ENCODE data around the gene RNF214. TPM values are rescaled to one million over a fixed set of nuclear protein-coding genes. Genes with fewer than 3 reads are reported as not detected.
A peak's percentile ranks its signal among the peaks of the same experiment; 100 is the strongest.

RNF214 gene
- polyA plus RNA-seq, 1 donor from 2014 or later: 7.6 TPM

GRCh38 chr11:117316197-117316961 lies 83.9 kb downstream of the RNF214 start, which contains the start of gene BACE1:
Gene BACE1 (minus strand): TSS chr11:117316256. CDS start chr11:117315795, 461 bp downstream.
- Histone ChIP-seq H3K4me2 (ENCODE audit: low read length) (peak within 1 kb of the TSS; percentile 72), H3K27me3 (ENCODE audit: insufficient read depth, low read depth, low read length) (no peaks in the 10 kb centered on the region), H3K9ac (ENCODE audit: low read length) (peak within 1 kb of the TSS; percentile 79), H3K4me3 (ENCODE audit: low read length) (peak within 1 kb of the TSS; percentile 92), H3K36me3 (ENCODE audit: insufficient read depth, low read length) (no peaks in the 10 kb centered on the region), H3K79me2 (replicated peaks; ENCODE audit: insufficient read depth, low read length) (no peaks in the 10 kb centered on the region), H3K9me3 (ENCODE audit: low read length) (no peaks in the 10 kb centered on the region), H4K20me1 (ENCODE audit: insufficient read depth) (no peaks in the 10 kb centered on the region), H3F3A (ENCODE audit: insufficient read depth, low read length, poor library complexity, severe bottlenecking) (no peaks in the 10 kb centered on the region), H2AFZ (ENCODE audit: low read depth, low read length) (peak within 1 kb of the TSS; percentile 91), H3K9me2 (ENCODE audit: insufficient read depth, low read length) (no peaks in the 10 kb centered on the region), H3K27ac (ENCODE audit: low read length) (peak within 1 kb of the TSS; percentile 8)
- TF ChIP-seq CTCF (IDR thresholded peaks at IDR 0.05; ENCODE audit: poor library complexity, severe bottlenecking): peak; percentile 57
- TF ChIP-seq SMC3 (conservative IDR thresholded peaks at IDR 0.05; ENCODE audit: poor library complexity): peak; percentile 43
- no peak for TF ChIP-seq EP300 (conservative IDR thresholded peaks at IDR 0.05; ENCODE audit: poor library complexity, severe bottlenecking)
- TF ChIP-seq MXI1 (conservative IDR thresholded peaks at IDR 0.05; ENCODE audit: poor library complexity, severe bottlenecking): peak; percentile 34
- peak; percentile 57 for TF ChIP-seq REST (IDR thresholded peaks at IDR 0.05; ENCODE audit: borderline replicate concordance)
- TF ChIP-seq RAD21 (conservative IDR thresholded peaks at IDR 0.05): peak; percentile 46
- TF ChIP-seq EZH2 (IDR thresholded peaks at IDR 0.05; ENCODE audit: borderline replicate concordance, insufficient read depth, low read length, poor library complexity, severe bottlenecking): no peak
- TF ChIP-seq TAF1 (IDR thresholded peaks at IDR 0.05; ENCODE audit: low read depth): peak; percentile 37
- TF ChIP-seq POLR2AphosphoS5 (IDR thresholded peaks at IDR 0.05): peak; percentile 46

GRCh38 chr11:117318738-117319137 lies 86.3 kb downstream of the RNF214 start:
- no peak overlapping the region for H3K27ac ChIP-seq (ENCODE audit: low read length)
- H3F3A ChIP-seq (ENCODE audit: insufficient read depth, low read length, poor library complexity, severe bottlenecking): no peaks in the 10 kb centered on the region
- TF ChIP-seq SMC3 (conservative IDR thresholded peaks at IDR 0.05; ENCODE audit: poor library complexity) (no peak), EZH2 (IDR thresholded peaks at IDR 0.05; ENCODE audit: borderline replicate concordance, insufficient read depth, low read length, poor library complexity, severe bottlenecking) (no peak), RAD21 (conservative IDR thresholded peaks at IDR 0.05) (no peak), REST (IDR thresholded peaks at IDR 0.05; ENCODE audit: borderline replicate concordance) (no peak), MXI1 (conservative IDR thresholded peaks at IDR 0.05; ENCODE audit: poor library complexity, severe bottlenecking) (no peak), TAF1 (IDR thresholded peaks at IDR 0.05; ENCODE audit: low read depth) (no peak), EP300 (conservative IDR thresholded peaks at IDR 0.05; ENCODE audit: poor library complexity, severe bottlenecking) (no peak), POLR2AphosphoS5 (IDR thresholded peaks at IDR 0.05) (no peak), CTCF (IDR thresholded peaks at IDR 0.05; ENCODE audit: poor library complexity, severe bottlenecking) (no peak)
- no peaks in the 10 kb centered on the region for H3K9me2 ChIP-seq (ENCODE audit: insufficient read depth, low read length)
- H3K79me2 ChIP-seq (replicated peaks; ENCODE audit: insufficient read depth, low read length): no peaks in the 10 kb centered on the region
- no peaks in the 10 kb centered on the region for H3K9me3 ChIP-seq (ENCODE audit: low read length)
- H3K4me3 ChIP-seq (ENCODE audit: low read length): no peak overlapping the region
- H4K20me1 ChIP-seq (ENCODE audit: insufficient read depth): no peaks in the 10 kb centered on the region
- H3K27me3 ChIP-seq (ENCODE audit: insufficient read depth, low read depth, low read length): no peaks in the 10 kb centered on the region
- no peak overlapping the region for H2AFZ ChIP-seq (ENCODE audit: low read depth, low read length)
- no peaks in the 10 kb centered on the region for H3K36me3 ChIP-seq (ENCODE audit: insufficient read depth, low read length)
- no peak overlapping the region for H3K4me2 ChIP-seq (ENCODE audit: low read length)
- no peak overlapping the region for H3K9ac ChIP-seq (ENCODE audit: low read length)
